Fibroblast of skin of back (primary cell): ENCODE data around the gene GRID1.
"Not testable (repeated sequence)": the region's sequence is repeated elsewhere in the genome, so short reads cannot be mapped to it uniquely, and the experiment has no call there.

Source experiments
- DNase-seq: peaks from one replicate; pipeline ENCODE4 v3.0.0-alpha.2; 2013

GRID1 gene

GRCh38 chr10:86130041-86130440 is 236.6 kb downstream of the GRID1 start:
- DNase-seq: no peak

- no peak for DNase-seq
Measured at GRCh38 chr10:86128360-86128759, 238.2 kb downstream of the GRID1 start.

- DNase-seq: no peak
Measured at GRCh38 chr10:86127274-86127819, 239.2 kb downstream of the GRID1 start.

- DNase-seq: no peak
Measured at GRCh38 chr10:86124734-86125133, 241.9 kb downstream of the GRID1 start.

GRCh38 chr10:86123715-86124114 is 242.9 kb downstream of the GRID1 start:
- DNase-seq: no peak

GRCh38 chr10:86123304-86123703 is 243.3 kb downstream of the GRID1 start:
- DNase-seq: no peak

- no peak for DNase-seq
Measured at GRCh38 chr10:86122646-86123045, 243.9 kb downstream of the GRID1 start.

GRCh38 chr10:86121200-86121599 is 245.4 kb downstream of the GRID1 start:
- DNase-seq: no peak

- no peak for DNase-seq
Measured at GRCh38 chr10:86117051-86117450, 249.5 kb downstream of the GRID1 start.

GRCh38 chr10:86113983-86114382 is 252.6 kb downstream of the GRID1 start:
- no peak for DNase-seq

- DNase-seq: no peak
Measured at GRCh38 chr10:86113501-86113900, 253.1 kb downstream of the GRID1 start.

GRCh38 chr10:86113044-86113443 is 253.6 kb downstream of the GRID1 start:
- no peak for DNase-seq

- no peak for DNase-seq
Measured at GRCh38 chr10:86111902-86112545, 254.6 kb downstream of the GRID1 start.

- no peak for DNase-seq
Measured at GRCh38 chr10:86110156-86110786, 256.3 kb downstream of the GRID1 start.

- DNase-seq: no peak
Measured at GRCh38 chr10:86109421-86109820, 257.2 kb downstream of the GRID1 start.

GRCh38 chr10:86108696-86109095 is 257.9 kb downstream of the GRID1 start:
- no peak for DNase-seq

GRCh38 chr10:86107611-86108310 is 258.8 kb downstream of the GRID1 start:
- not testable (repeated sequence) for DNase-seq

- DNase-seq: no peak
Measured at GRCh38 chr10:86107131-86107530, 259.5 kb downstream of the GRID1 start.

- DNase-seq: no peak
Measured at GRCh38 chr10:86106616-86107015, 260.0 kb downstream of the GRID1 start.

GRCh38 chr10:86105640-86106039 is 261.0 kb downstream of the GRID1 start:
- no peak for DNase-seq

GRCh38 chr10:86105181-86105580 is 261.4 kb downstream of the GRID1 start:
- no peak for DNase-seq

GRCh38 chr10:86104611-86105145 is 261.9 kb downstream of the GRID1 start:
- no peak for DNase-seq

- no peak for DNase-seq
Measured at GRCh38 chr10:86104156-86104555, 262.4 kb downstream of the GRID1 start.
